Neural crest cell (in vitro differentiated cells): Measurements from ENCODE around the gene FXN. TPM values are rescaled to one million over a fixed set of nuclear protein-coding genes. Genes with fewer than 3 reads are reported as not detected.

Experiments used
- DNase-seq: peaks from one replicate; pipeline ENCODE4 v3.0.0; 2021; ENCODE audit warnings: low read depth, mixed read lengths, low spot score
- H3K27ac Mint-ChIP-seq: one replicate; pipeline ENCODE4 v1.8.0; 2021; ENCODE audit warnings: mild to moderate bottlenecking, mixed read lengths; ENCODE audit not compliant: unreplicated experiment
- H3K27me3 Mint-ChIP-seq: 2 replicates; pipeline ENCODE4 v1.8.0; 2021; ENCODE audit warnings: low read depth, mild to moderate bottlenecking, mixed read lengths
- H3K36me3 Mint-ChIP-seq: 2 replicates; pipeline ENCODE4 v1.8.0; 2021; ENCODE audit warnings: low read depth, mild to moderate bottlenecking, mixed read lengths
- H3K4me1 Mint-ChIP-seq: 2 replicates; pipeline ENCODE4 v1.8.0; 2021; ENCODE audit warnings: mixed read lengths
- H3K4me3 Mint-ChIP-seq: one replicate; pipeline ENCODE4 v1.8.0; 2021; ENCODE audit warnings: mild to moderate bottlenecking, mixed read lengths
- H3K9me3 Mint-ChIP-seq: 2 replicates; pipeline ENCODE4 v1.8.0; 2021; ENCODE audit warnings: mixed read lengths
- total RNA-seq: library from RNA; stranded (reverse); gene quantifications from 2 replicates; pipeline ENCODE4 v1.2.1, GENCODE V29; 2021
- TF ChIP-seq, protein P1 (sequence below): fragments of 200-600 bp; sonication (generic); conservative IDR thresholded peaks from 2 replicates; pipeline ENCODE4 v1.5.0; 2021; ENCODE audit warnings: antibody characterized with exemption, mild to moderate bottlenecking

FXN gene
- total RNA-seq, 1 donor from 2014 or later, result 28.6 TPM

DNA sequence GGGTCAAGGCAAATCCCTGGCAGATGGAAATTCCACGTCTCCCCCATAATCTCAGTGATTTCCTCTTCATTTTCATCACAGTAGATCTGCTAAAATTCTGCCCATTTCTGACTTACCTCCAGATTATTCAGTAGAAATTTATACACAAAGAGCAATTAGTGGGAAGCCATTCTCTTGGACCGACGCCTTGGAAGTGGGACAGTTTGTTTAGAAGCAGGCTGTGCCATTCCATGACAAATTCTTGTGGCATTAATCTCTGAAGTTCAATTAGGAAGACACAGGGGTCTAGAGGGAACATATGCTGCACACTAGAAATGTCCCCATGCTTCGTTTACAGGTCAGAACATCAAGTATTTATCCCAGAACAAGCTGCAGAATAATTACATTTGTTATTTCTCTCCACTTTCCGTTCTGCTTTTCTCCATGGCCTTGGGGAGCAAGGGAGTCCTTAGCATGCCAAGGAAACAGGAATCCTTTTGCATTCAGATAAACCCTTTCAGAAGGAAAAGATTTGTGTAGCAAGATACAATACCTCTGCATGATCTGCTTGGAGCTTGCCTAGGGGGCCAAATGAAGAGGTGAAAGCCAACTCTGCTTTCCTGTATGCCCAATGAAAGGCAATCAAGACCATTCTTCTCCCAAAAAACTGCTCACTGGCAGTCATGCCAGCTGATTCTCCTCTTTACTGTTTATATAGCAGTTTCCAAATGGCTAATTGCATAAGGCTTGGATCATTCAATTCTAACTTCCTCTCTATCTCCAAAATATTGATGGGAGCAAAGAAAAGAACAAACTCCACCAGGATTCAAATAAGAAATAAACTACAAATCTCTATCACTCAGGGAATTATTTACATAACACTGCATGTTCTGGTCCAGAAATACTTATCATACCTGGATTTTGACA lies 19.1 kb upstream of the FXN start:
- Mint-ChIP-seq H3K27me3 (no peaks in the 10 kb centered on the region), H3K9me3 (no peaks in the 10 kb centered on the region), H3K4me3 (no peak overlapping the region), H3K4me1 (no peaks in the 10 kb centered on the region), H3K36me3 (no peaks in the 10 kb centered on the region), H3K27ac (no peak overlapping the region)
- DNase-seq, result no peak
- TF ChIP-seq, protein P1, sequence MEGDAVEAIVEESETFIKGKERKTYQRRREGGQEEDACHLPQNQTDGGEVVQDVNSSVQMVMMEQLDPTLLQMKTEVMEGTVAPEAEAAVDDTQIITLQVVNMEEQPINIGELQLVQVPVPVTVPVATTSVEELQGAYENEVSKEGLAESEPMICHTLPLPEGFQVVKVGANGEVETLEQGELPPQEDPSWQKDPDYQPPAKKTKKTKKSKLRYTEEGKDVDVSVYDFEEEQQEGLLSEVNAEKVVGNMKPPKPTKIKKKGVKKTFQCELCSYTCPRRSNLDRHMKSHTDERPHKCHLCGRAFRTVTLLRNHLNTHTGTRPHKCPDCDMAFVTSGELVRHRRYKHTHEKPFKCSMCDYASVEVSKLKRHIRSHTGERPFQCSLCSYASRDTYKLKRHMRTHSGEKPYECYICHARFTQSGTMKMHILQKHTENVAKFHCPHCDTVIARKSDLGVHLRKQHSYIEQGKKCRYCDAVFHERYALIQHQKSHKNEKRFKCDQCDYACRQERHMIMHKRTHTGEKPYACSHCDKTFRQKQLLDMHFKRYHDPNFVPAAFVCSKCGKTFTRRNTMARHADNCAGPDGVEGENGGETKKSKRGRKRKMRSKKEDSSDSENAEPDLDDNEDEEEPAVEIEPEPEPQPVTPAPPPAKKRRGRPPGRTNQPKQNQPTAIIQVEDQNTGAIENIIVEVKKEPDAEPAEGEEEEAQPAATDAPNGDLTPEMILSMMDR, result no peak

DNA sequence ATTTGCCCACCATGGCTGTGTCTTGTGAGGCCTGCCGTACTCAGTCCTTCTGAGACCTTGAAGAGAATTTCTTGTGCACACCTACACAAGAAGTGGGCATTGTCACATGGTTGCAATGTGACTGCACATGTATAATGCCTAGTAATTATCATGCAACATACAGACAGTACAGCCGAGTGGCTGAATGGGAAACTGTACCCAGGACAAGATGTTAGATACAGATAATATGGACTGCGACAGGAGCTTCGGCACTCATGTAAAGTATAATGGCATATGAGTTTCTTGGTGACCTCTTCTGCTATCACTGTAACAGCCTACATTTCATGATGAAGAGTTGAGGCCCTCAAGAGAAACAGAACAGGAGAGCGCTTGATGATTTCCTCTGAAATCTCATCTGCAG lies 16.8 kb upstream of the FXN start:
- H3K27me3 Mint-ChIP-seq, result peaks cover 4% of the 10 kb centered on the region
- no peaks in the 10 kb centered on the region for H3K4me1 Mint-ChIP-seq
- no peak for DNase-seq

DNA sequence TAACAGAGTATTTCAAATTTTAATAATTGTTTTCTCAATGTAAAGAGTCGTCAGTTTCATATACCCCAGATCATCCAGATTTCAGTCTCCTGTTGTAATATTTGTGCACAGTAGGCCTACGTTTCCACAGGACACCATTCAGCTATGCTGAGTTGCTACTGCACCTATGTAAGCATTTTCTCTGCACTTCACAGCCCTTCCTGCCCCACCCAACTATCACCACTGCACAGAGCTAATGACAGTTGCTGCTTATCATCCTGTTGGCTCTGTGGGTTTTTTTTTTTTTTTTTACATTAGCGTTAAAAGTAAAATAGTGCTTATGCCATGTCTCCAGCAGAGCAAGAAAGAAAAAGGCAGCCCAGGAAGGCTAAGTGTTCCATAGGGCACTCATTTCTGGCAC lies 15.7 kb upstream of the FXN start:
- H3K4me3 Mint-ChIP-seq, result no peak overlapping the region

More for the DNA sequence above, 16.8 kb upstream of the FXN start:
- Mint-ChIP-seq H3K36me3 (no peaks in the 10 kb centered on the region), H3K9me3 (no peaks in the 10 kb centered on the region), H3K4me3 (no peak overlapping the region), H3K27ac (no peak overlapping the region)
- TF ChIP-seq, protein P1, result no peak

DNA sequence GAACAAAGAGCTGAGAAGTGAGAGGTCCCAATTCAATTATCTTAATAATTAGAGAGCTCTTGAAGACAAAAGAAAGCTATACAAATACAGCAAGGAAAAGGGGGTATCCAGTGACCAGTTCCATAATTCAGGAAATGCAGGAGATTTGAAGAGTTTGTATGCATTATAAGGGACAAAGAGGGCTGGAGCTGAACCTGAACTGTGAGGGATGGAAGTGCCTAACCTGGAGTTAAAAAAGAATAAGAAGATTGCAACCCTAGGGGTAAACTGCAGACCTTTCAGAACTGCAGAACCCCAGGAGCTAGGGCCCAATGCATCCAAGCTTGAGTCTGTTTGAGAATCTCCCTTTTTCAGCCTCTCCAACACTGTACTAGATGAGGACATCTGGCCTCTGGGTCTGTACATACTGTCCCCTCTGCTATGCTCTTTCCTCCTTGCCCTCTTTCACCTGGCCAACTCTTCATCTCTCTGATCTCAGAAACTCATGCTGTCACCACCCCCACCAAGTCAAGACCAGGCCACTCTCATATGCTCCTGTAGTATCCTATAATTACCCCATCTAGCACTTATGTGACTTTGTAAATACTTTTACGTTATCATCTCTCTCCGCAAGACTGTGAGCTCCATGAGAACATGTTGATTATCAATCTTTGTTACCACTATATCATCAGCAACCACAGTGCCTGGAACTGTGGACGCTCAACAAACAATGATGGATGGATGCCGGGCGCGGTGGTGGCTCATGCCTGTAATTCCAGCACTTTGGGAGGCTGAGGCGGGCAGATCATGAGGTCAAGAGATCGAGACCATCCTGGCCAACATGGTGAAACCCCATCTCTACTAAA lies 15.0 kb upstream of the FXN start:
- no peaks in the 10 kb centered on the region for H3K4me1 Mint-ChIP-seq
- H3K9me3 Mint-ChIP-seq, result no peaks in the 10 kb centered on the region
- no peak overlapping the region for H3K4me3 Mint-ChIP-seq
- H3K27ac Mint-ChIP-seq, result no peak overlapping the region
- TF ChIP-seq, protein P1, result no peak
- H3K27me3 Mint-ChIP-seq, result peaks cover 6% of the 10 kb centered on the region
- no peaks in the 10 kb centered on the region for H3K36me3 Mint-ChIP-seq
- DNase-seq, result no peak

More for the DNA sequence above, 15.7 kb upstream of the FXN start:
- Mint-ChIP-seq H3K36me3 (no peaks in the 10 kb centered on the region), H3K9me3 (no peaks in the 10 kb centered on the region), H3K27me3 (peaks cover 6% of the 10 kb centered on the region), H3K4me1 (no peaks in the 10 kb centered on the region), H3K27ac (no peak overlapping the region)
- TF ChIP-seq, protein P1, result no peak
- DNase-seq, result no peak

DNA sequence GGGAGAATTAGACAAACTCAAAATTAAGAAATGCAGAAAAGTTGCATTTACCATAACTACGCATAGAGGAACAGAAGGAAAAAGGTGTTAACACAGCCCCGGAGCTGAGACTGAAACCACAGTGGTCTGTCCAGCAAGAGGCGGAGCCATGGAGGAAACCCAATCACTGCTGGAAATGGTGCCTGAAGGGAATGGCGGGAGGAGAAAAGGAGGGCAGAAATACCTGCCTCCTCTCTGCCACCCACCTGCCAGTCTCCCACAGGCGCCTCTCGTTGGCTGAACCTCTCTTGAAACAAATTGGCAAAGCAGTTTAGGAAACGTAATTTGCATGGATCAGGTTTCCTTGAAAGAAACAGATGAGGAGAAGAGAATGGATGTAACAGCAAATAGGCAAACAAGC lies 11.9 kb upstream of the FXN start:
- no peak for DNase-seq
- peaks cover 10% of the 10 kb centered on the region for H3K27me3 Mint-ChIP-seq
- H3K4me1 Mint-ChIP-seq, result peaks cover 3% of the 10 kb centered on the region
- no peaks in the 10 kb centered on the region for H3K9me3 Mint-ChIP-seq
- no peak overlapping the region for H3K4me3 Mint-ChIP-seq
- no peak overlapping the region for H3K27ac Mint-ChIP-seq
- no peaks in the 10 kb centered on the region for H3K36me3 Mint-ChIP-seq
- TF ChIP-seq, protein P1, result no peak
